Ovary (tissue), 9 donors: ENCODE measurements around the gene SAMD4A. TPM values are rescaled to one million over a fixed set of nuclear protein-coding genes. Genes with fewer than 3 reads are reported as not detected.

Experiments used
- DNase-seq, 5 donors: peaks; one replicate each; pipeline ENCODE4 v3.0.0-alpha.2; 2019 to 2020
- H3K27ac ChIP-seq, 2 donors: fragments of 200-600 bp; one replicate each; pipeline versions ENCODE4 v1.5.1 to v1.8.0; 2019 to 2022
- H3K27me3 ChIP-seq: fragments of 200-600 bp; one replicate; pipeline ENCODE4 v1.8.0; 2022
- H3K36me3 ChIP-seq: fragments of 200-600 bp; sonication (generic); one replicate; pipeline ENCODE4 v1.5.1; 2019
- H3K4me1 ChIP-seq: one replicate; pipeline ENCODE4 v1.8.1; 2013; ENCODE audit warnings: mild to moderate bottlenecking, moderate library complexity; ENCODE audit not compliant: insufficient read depth
- H3K4me3 ChIP-seq: fragments of 200-600 bp; sonication (generic); one replicate; pipeline ENCODE4 v1.5.1; 2017
- H3K9me3 ChIP-seq, 2 donors: fragments of 200-600 bp in 1 of 2; sonication (generic) in 1 of 2; one replicate each; pipeline versions ENCODE4 v1.5.1 to v1.8.1; 2013 to 2019; ENCODE audit warnings: mild to moderate bottlenecking in 1 of 2, moderate library complexity in 1 of 2
- CTCF ChIP-seq, 3 donors: fragments of 450-650 bp in 2 of 3; fragments of 200-600 bp in 1 of 3; IDR thresholded peaks; one replicate each; pipeline versions ENCODE4 v1.5.1 to v1.8.0; 2016 to 2022; ENCODE audit warnings: antibody characterized with exemption in 3 of 3, mild to moderate bottlenecking in 1 of 3
- EP300 ChIP-seq: sonication (generic); formaldehyde crosslinking; IDR thresholded peaks from one replicate; pipeline ENCODE4 v1.6.1; 2017; ENCODE audit warnings: antibody characterized with exemption
- POLR2A ChIP-seq: fragments of 450-650 bp; IDR thresholded peaks from one replicate; pipeline ENCODE4 v1.6.1; 2017; ENCODE audit warnings: antibody characterized with exemption, mild to moderate bottlenecking, moderate library complexity
- WGBS, 3 donors: extraction: QIAGEN DNeasy Blood & Tissue Kit in 1 of 3; methylation state at CpG; one replicate each; pipeline versions ENCODE4 v1.1.5 to v1.1.7; 2013 to 2017; 5-methylcytosine and 5-hydroxymethylcytosine counted together
- intact Hi-C, 4 donors: fragments of 100-400 bp; cut with DNase I; formaldehyde crosslinking; loops; one replicate each; pipeline versions ENCODE4 v1.11.0 to v1.15.1; 2022 to 2023
- polyA plus RNA-seq, 2 donors: library from polyadenylated mRNA; stranded (reverse); fragments of 200-250 nt in 1 of 2; fragments of 350-450 nt in 1 of 2; fragmentation: Illumina TruSeq in 1 of 2; extraction: RNeasy Lipid Tissue Mini Kit (QIAGEN cat#74804) in 1 of 2; gene quantifications; one replicate each; pipeline ENCODE4 v1.2.3, GENCODE V29; 2013 to 2014
- total RNA-seq, 7 donors: library from RNA; depleted of rRNA in 2 of 7; stranded (reverse); fragments of >200 nt in 2 of 7; fragmentation: NEBNext Ultra II Directional in 3 of 7; extraction: Animal tissue kit (Norgen Biotek cat#: 25700) in 3 of 7; gene quantifications; one replicate each; pipeline versions ENCODE4 v1.1.0 to v1.2.4, GENCODE V29; 2016 to 2023
- donor health status: DM: no; HTN: no; CAD: no; lungs with moderate emphysema.
- donor health status: DM: no; HTN: no; CAD: no.
- donor health status: Bipolar disorder and iron deficiency.
- donor health status: DM: yes; HTN: yes; CAD: no.
- donor health status: DM: no; HTN: no; CAD: no.
- donor health status: DM: yes; HTN: yes; CAD: no.

SAMD4A gene
- total and polyA plus RNA-seq, 9 donors: 2.3 to 22.4 (median 7.3) TPM

GRCh38 chr14:54689928-54690327 lies 123.0 kb downstream of the SAMD4A start:
- Histone ChIP-seq H3K4me3 (no peak overlapping the region), H3K36me3 (no peaks in the 10 kb centered on the region), H3K27me3 (no peaks in the 10 kb centered on the region), H3K9me3 (no peaks in the 10 kb centered on the region), H3K27ac (no peak overlapping the region), H3K4me1 (peaks cover 14% of the 10 kb centered on the region)
- intact Hi-C loops: loop anchor here (5.0 to 10.0 kb wide), 3 partner anchors 82 to 123 kb away; partner anchors contain the start of gene SAMD4A (in 1 of the 4)
- DNase-seq: no peak
- WGBS, 3 donors: 96 to 100% (median 100%) methylated on average over 1 of the region's 1 CpG
- no peak for TF ChIP-seq POLR2A
- no peak for TF ChIP-seq EP300
- TF ChIP-seq CTCF (IDR thresholded peaks at IDR 0.05): no peak

GRCh38 chr14:54690887-54691286 lies 124.0 kb downstream of the SAMD4A start:
- intact Hi-C loops: loop anchor here (1.0 to 10.0 kb wide), 4 partner anchors 81 to 127 kb away; partner anchors contain the start of gene SAMD4A (in 1 of the 4)
- peak overlapping the region in 1 of 2 donors; percentile 10 for H3K27ac ChIP-seq

GRCh38 chr14:54691525-54692283 lies 124.8 kb downstream of the SAMD4A start:
- intact Hi-C loops: loop anchor here (1.0 to 10.0 kb wide), 4 partner anchors 81 to 127 kb away; partner anchors contain the start of gene SAMD4A (in 1 of the 4)
- TF ChIP-seq EP300 (no peak), CTCF (IDR thresholded peaks at IDR 0.05) (peak; percentile 69 to 80 (median 75)), POLR2A (no peak)
- H3K27me3 ChIP-seq: no peaks in the 10 kb centered on the region
- no peak overlapping the region for H3K4me3 ChIP-seq
- DNase-seq: peak; percentile 70 to 83 (median 80)
- no peaks in the 10 kb centered on the region for H3K36me3 ChIP-seq
- H3K9me3 ChIP-seq: no peaks in the 10 kb centered on the region
- H3K4me1 ChIP-seq: peaks cover 9% of the 10 kb centered on the region
- 19 to 25% (median 21%) methylated on average over 5 of the region's 5 CpGs for WGBS, 3 donors
- peak overlapping the region in 1 of 2 donors; percentile 35 for H3K27ac ChIP-seq

More at GRCh38 chr14:54690887-54691286, 124.0 kb downstream of the SAMD4A start:
- Histone ChIP-seq H3K4me3 (no peak overlapping the region), H3K27me3 (no peaks in the 10 kb centered on the region), H3K36me3 (no peaks in the 10 kb centered on the region), H3K9me3 (no peaks in the 10 kb centered on the region), H3K4me1 (peaks cover 11% of the 10 kb centered on the region)
- no peak for DNase-seq
- no peak for TF ChIP-seq CTCF (IDR thresholded peaks at IDR 0.05)
- TF ChIP-seq EP300: no peak
- no peak for TF ChIP-seq POLR2A
- 94 to 96% (median 95%) methylated on average over 2 of the region's 2 CpGs for WGBS, 3 donors

GRCh38 chr14:54692284-54692772 lies 125.4 kb downstream of the SAMD4A start:
- DNase-seq: peak in 2 of 5 donors; percentile 40 to 45
- TF ChIP-seq POLR2A: no peak
- TF ChIP-seq EP300: no peak
- TF ChIP-seq CTCF (IDR thresholded peaks at IDR 0.05): no peak
- H3K27ac ChIP-seq: peak overlapping the region in 1 of 2 donors; percentile 35
- peaks cover 4% of the 10 kb centered on the region for H3K4me1 ChIP-seq
- H3K4me3 ChIP-seq: no peak overlapping the region
- intact Hi-C loops: loop anchor here (5.0 to 10.0 kb wide), 3 partner anchors 80 to 125 kb away; partner anchors contain the start of gene SAMD4A (in 1 of the 4)
- no peaks in the 10 kb centered on the region for H3K9me3 ChIP-seq
- H3K27me3 ChIP-seq: no peaks in the 10 kb centered on the region
- no peaks in the 10 kb centered on the region for H3K36me3 ChIP-seq
- 15 to 23% (median 19%) methylated on average over 6 of the region's 6 CpGs for WGBS, 3 donors
